Mesodermal cell (in vitro differentiated cells): Measurements from ENCODE around the gene CLCN5.

Source experiments
- H3K27ac ChIP-seq: 2 replicates; pipeline ENCODE4 v1.7.0; 2013; ENCODE audit warnings: mild to moderate bottlenecking, low read depth, low read length, moderate library complexity; ENCODE audit not compliant: severe bottlenecking
- H3K36me3 ChIP-seq: 2 replicates; pipeline ENCODE4 v1.7.1; 2013; ENCODE audit warnings: mild to moderate bottlenecking, low read length, moderate library complexity; ENCODE audit not compliant: control insufficient read depth, insufficient read depth
- H3K4me1 ChIP-seq: one replicate; pipeline ENCODE4 v1.7.1; 2013; ENCODE audit warnings: mild to moderate bottlenecking, low read length; ENCODE audit not compliant: insufficient read depth, control insufficient read depth, poor library complexity, severe bottlenecking
- H3K4me3 ChIP-seq: 2 replicates; pipeline ENCODE4 v1.7.0; 2013; ENCODE audit warnings: low read length, control low read depth, mild to moderate bottlenecking; ENCODE audit not compliant: insufficient read depth, poor library complexity, severe bottlenecking; ENCODE audit errors: extremely low read depth
- H3K9me3 ChIP-seq: 2 replicates; pipeline ENCODE4 v1.7.1; 2013; ENCODE audit warnings: mild to moderate bottlenecking, low read length, moderate library complexity; ENCODE audit not compliant: control insufficient read depth
- WGBS, 2 experiments: methylation state at CpG; one replicate each; pipeline ENCODE4 v1.1.5; 2013; ENCODE audit warnings: missing lambda C conversion rate in 2 of 2; ENCODE audit not compliant: insufficient coverage in 2 of 2; 5-methylcytosine and 5-hydroxymethylcytosine counted together

Gene CLCN5

GRCh38 chrX:49934148-49934547, 11.8 kb downstream of the CLCN5 start:
- H3K9me3 ChIP-seq = no peaks in the 10 kb centered on the region
- peaks cover 21% of the 10 kb centered on the region for H3K36me3 ChIP-seq
- no peaks in the 10 kb centered on the region for H3K4me1 ChIP-seq
- no peak overlapping the region for H3K4me3 ChIP-seq
- no CpG with 5 or more reads among the region's 3 CpGs for WGBS, 2 experiments
- no peak overlapping the region for H3K27ac ChIP-seq

- 92% methylated on average over 2 of the region's 3 CpGs; no CpG with 5 or more reads in 1 of the 2 experiments for WGBS, 2 experiments
- Histone ChIP-seq H3K4me3 (no peak overlapping the region), H3K27ac (no peak overlapping the region), H3K4me1 (no peaks in the 10 kb centered on the region), H3K9me3 (no peaks in the 10 kb centered on the region), H3K36me3 (peaks cover 22% of the 10 kb centered on the region)
Measured at GRCh38 chrX:49934729-49935128, 12.3 kb downstream of the CLCN5 start.

GRCh38 chrX:49947781-49948180, 25.4 kb downstream of the CLCN5 start:
- H3K4me3 ChIP-seq = no peak overlapping the region
- H3K9me3 ChIP-seq = no peaks in the 10 kb centered on the region
- H3K36me3 ChIP-seq = peaks cover 4% of the 10 kb centered on the region
- H3K4me1 ChIP-seq = no peaks in the 10 kb centered on the region
- WGBS, 2 experiments = no CpG with 5 or more reads among the region's 2 CpGs
- no peak overlapping the region for H3K27ac ChIP-seq

GRCh38 chrX:49949961-49950360, 27.6 kb downstream of the CLCN5 start:
- H3K27ac ChIP-seq = no peak overlapping the region
- no peaks in the 10 kb centered on the region for H3K4me1 ChIP-seq
- H3K4me3 ChIP-seq = no peak overlapping the region
- H3K36me3 ChIP-seq = peaks cover 4% of the 10 kb centered on the region
- WGBS, 2 experiments = 71% methylated on average over 1 of the region's 1 CpG; no CpG with 5 or more reads in 1 of the 2 experiments
- H3K9me3 ChIP-seq = no peaks in the 10 kb centered on the region

GRCh38 chrX:49951524-49952193, 29.3 kb downstream of the CLCN5 start:
- H3K36me3 ChIP-seq = peaks cover 4% of the 10 kb centered on the region
- H3K4me3 ChIP-seq = no peak overlapping the region
- no peak overlapping the region for H3K27ac ChIP-seq
- no peaks in the 10 kb centered on the region for H3K9me3 ChIP-seq
- 100% methylated on average over 1 of the region's 1 CpG; no CpG with 5 or more reads in 1 of the 2 experiments for WGBS, 2 experiments
- no peaks in the 10 kb centered on the region for H3K4me1 ChIP-seq

- H3K4me1 ChIP-seq = no peaks in the 10 kb centered on the region
- no peak overlapping the region for H3K27ac ChIP-seq
- H3K4me3 ChIP-seq = no peak overlapping the region
- H3K9me3 ChIP-seq = no peaks in the 10 kb centered on the region
- no peaks in the 10 kb centered on the region for H3K36me3 ChIP-seq
- no CpG with 5 or more reads among the region's 2 CpGs for WGBS, 2 experiments
Measured at GRCh38 chrX:49956313-49956712, 33.9 kb downstream of the CLCN5 start.

- H3K36me3 ChIP-seq = peaks cover 3% of the 10 kb centered on the region
- no peak overlapping the region for H3K4me3 ChIP-seq
- H3K27ac ChIP-seq = no peak overlapping the region
- H3K4me1 ChIP-seq = no peaks in the 10 kb centered on the region
- 73 to 100% methylated on average over 1 to 2 of the region's 4 CpGs for WGBS, 2 experiments
- no peaks in the 10 kb centered on the region for H3K9me3 ChIP-seq
Measured at GRCh38 chrX:49958727-49959485, 36.5 kb downstream of the CLCN5 start.

- WGBS, 2 experiments = 92 to 100% methylated on average over 1 to 2 of the region's 2 CpGs
- no peak overlapping the region for H3K4me3 ChIP-seq
Measured at GRCh38 chrX:49959602-49960001, 37.2 kb downstream of the CLCN5 start.

GRCh38 chrX:49960061-49960460, 37.7 kb downstream of the CLCN5 start:
- H3K36me3 ChIP-seq = peaks cover 3% of the 10 kb centered on the region
- H3K9me3 ChIP-seq = no peaks in the 10 kb centered on the region
- H3K4me3 ChIP-seq = no peak overlapping the region
- no peaks in the 10 kb centered on the region for H3K4me1 ChIP-seq
- no CpG with 5 or more reads among the region's 1 CpG for WGBS, 2 experiments
- no peak overlapping the region for H3K27ac ChIP-seq

More at GRCh38 chrX:49959602-49960001, 37.2 kb downstream of the CLCN5 start:
- no peaks in the 10 kb centered on the region for H3K9me3 ChIP-seq
- H3K4me1 ChIP-seq = no peaks in the 10 kb centered on the region
- peaks cover 3% of the 10 kb centered on the region for H3K36me3 ChIP-seq
- H3K27ac ChIP-seq = no peak overlapping the region

- H3K4me3 ChIP-seq = no peak overlapping the region
- H3K36me3 ChIP-seq = peaks cover 5% of the 10 kb centered on the region
- H3K9me3 ChIP-seq = no peaks in the 10 kb centered on the region
- WGBS, 2 experiments = no CpG with 5 or more reads among the region's 2 CpGs
- no peak overlapping the region for H3K27ac ChIP-seq
- no peaks in the 10 kb centered on the region for H3K4me1 ChIP-seq
Measured at GRCh38 chrX:49970674-49971073, 48.3 kb downstream of the CLCN5 start.

GRCh38 chrX:49972328-49972860, 50.0 kb downstream of the CLCN5 start:
- H3K4me1 ChIP-seq = no peaks in the 10 kb centered on the region
- H3K27ac ChIP-seq = no peak overlapping the region
- H3K36me3 ChIP-seq = peaks cover 5% of the 10 kb centered on the region
- H3K4me3 ChIP-seq = no peak overlapping the region
- WGBS, 2 experiments = no CpG with 5 or more reads among the region's 5 CpGs
- no peaks in the 10 kb centered on the region for H3K9me3 ChIP-seq
